Mesothelial cell of epicardium (in vitro differentiated cells): Measurements from ENCODE around the gene LIMK1. TPM values are rescaled to one million over a fixed set of nuclear protein-coding genes. Genes with fewer than 3 reads are reported as not detected.
A peak's percentile ranks its signal among the peaks of the same experiment; 100 is the strongest.

ENCODE experiments used
- DNase-seq, 2 experiments: peaks; one replicate each; pipeline ENCODE4 v3.0.0; 2021; ENCODE audit warnings: low spot score in 2 of 2; ENCODE audit not compliant: unreplicated experiment in 2 of 2
- H3K27ac Mint-ChIP-seq: 2 replicates; pipeline ENCODE4 v1.8.0; 2021; ENCODE audit warnings: mixed read lengths
- H3K27me3 Mint-ChIP-seq: 2 replicates; pipeline ENCODE4 v1.8.0; 2021; ENCODE audit warnings: low read depth, mixed read lengths
- H3K36me3 Mint-ChIP-seq: 2 replicates; pipeline ENCODE4 v1.8.0; 2021; ENCODE audit warnings: mixed read lengths
- H3K4me1 Mint-ChIP-seq: 2 replicates; pipeline ENCODE4 v1.8.0; 2021; ENCODE audit warnings: mixed read lengths
- H3K4me3 Mint-ChIP-seq: 2 replicates; pipeline ENCODE4 v1.8.0; 2021; ENCODE audit warnings: mild to moderate bottlenecking, moderate library complexity, mixed read lengths
- H3K9me3 Mint-ChIP-seq: 2 replicates; pipeline ENCODE4 v1.8.0; 2021; ENCODE audit warnings: mixed read lengths
- total RNA-seq: library from RNA; stranded (reverse); gene quantifications from 3 replicates; pipeline ENCODE4 v1.2.1, GENCODE V29; 2021
- TF ChIP-seq, protein P1 (sequence below): fragments of 200-600 bp; sonication (generic); IDR thresholded peaks from one replicate; pipeline ENCODE4 v1.5.0; 2021; ENCODE audit warnings: antibody characterized with exemption; ENCODE audit not compliant: unreplicated experiment

Gene LIMK1
- total RNA-seq, 1 donor from 2014 or later = 54.6 TPM

DNA sequence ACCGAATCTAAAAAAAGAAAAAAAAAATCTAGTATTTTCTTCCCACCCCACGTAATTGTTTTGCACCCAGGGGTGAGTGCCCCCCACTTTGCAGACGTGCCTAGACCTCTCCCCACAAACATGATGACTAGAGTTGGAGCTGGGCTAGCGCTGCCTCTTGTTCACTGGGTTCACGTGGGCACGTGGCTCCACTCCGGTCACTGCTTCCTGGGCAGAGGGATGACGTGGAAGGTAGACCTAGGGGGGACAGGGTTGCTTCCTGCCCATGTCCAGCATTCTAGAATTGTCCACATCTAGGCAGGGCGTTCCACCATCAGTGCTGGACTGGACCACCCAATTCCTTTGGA lies 861 bp upstream of the LIMK1 start:
- peak overlapping the region; percentile 92 for H3K27ac Mint-ChIP-seq
- peaks cover 33% of the 10 kb centered on the region for H3K4me1 Mint-ChIP-seq
- H3K36me3 Mint-ChIP-seq = peaks cover 10% of the 10 kb centered on the region
- H3K9me3 Mint-ChIP-seq = no peaks in the 10 kb centered on the region
- DNase-seq = no peak
- TF ChIP-seq, protein P1, sequence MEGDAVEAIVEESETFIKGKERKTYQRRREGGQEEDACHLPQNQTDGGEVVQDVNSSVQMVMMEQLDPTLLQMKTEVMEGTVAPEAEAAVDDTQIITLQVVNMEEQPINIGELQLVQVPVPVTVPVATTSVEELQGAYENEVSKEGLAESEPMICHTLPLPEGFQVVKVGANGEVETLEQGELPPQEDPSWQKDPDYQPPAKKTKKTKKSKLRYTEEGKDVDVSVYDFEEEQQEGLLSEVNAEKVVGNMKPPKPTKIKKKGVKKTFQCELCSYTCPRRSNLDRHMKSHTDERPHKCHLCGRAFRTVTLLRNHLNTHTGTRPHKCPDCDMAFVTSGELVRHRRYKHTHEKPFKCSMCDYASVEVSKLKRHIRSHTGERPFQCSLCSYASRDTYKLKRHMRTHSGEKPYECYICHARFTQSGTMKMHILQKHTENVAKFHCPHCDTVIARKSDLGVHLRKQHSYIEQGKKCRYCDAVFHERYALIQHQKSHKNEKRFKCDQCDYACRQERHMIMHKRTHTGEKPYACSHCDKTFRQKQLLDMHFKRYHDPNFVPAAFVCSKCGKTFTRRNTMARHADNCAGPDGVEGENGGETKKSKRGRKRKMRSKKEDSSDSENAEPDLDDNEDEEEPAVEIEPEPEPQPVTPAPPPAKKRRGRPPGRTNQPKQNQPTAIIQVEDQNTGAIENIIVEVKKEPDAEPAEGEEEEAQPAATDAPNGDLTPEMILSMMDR = no peak
- no peaks in the 10 kb centered on the region for H3K27me3 Mint-ChIP-seq
- H3K4me3 Mint-ChIP-seq = peak overlapping the region; percentile 69

DNA sequence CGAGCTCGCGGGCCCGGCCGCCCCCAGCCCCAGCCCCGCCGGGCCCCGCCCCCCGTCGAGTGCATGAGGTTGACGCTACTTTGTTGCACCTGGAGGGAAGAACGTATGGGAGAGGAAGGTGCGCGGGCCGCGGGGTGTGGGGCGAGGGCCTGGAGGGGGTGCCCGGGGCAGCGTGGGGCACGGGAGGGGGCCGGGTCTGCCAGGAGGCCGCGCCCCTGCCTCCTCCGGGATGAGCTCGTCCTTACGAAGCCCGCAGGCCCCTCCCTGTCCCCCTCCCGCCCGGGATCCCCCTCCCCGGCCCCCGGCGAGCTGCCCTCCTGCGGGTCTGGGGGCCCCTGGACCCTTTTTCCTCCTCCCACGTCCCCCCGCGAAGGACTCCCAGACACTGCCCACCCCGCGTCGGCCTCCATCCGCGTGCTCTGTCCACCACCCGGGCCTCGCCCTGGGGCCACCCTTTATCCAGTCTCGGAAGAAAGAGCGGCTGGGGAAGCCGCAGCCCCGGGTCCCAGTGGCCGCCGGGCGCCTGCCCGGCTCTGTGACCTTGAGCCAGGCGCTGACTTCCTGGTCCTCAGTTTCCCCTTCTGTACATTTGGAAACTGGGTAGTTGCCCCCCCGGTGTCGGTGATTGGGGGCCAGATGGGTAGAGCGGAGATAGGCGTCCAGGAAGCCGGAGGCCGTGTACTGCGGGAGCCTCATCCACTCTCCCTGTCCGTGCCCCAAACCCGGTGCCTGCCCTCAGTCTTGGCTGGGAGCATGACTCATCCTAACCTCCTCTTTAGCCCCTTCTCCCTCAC lies 521 bp downstream of the LIMK1 start:
- peak; percentile 43 to 46 for DNase-seq
- Mint-ChIP-seq H3K27me3 (no peaks in the 10 kb centered on the region), H3K9me3 (no peaks in the 10 kb centered on the region), H3K36me3 (peaks cover 18% of the 10 kb centered on the region), H3K4me1 (peaks cover 22% of the 10 kb centered on the region), H3K27ac (peak overlapping the region; percentile 73), H3K4me3 (peak overlapping the region; percentile 77)
- TF ChIP-seq, protein P1 = no peak

DNA sequence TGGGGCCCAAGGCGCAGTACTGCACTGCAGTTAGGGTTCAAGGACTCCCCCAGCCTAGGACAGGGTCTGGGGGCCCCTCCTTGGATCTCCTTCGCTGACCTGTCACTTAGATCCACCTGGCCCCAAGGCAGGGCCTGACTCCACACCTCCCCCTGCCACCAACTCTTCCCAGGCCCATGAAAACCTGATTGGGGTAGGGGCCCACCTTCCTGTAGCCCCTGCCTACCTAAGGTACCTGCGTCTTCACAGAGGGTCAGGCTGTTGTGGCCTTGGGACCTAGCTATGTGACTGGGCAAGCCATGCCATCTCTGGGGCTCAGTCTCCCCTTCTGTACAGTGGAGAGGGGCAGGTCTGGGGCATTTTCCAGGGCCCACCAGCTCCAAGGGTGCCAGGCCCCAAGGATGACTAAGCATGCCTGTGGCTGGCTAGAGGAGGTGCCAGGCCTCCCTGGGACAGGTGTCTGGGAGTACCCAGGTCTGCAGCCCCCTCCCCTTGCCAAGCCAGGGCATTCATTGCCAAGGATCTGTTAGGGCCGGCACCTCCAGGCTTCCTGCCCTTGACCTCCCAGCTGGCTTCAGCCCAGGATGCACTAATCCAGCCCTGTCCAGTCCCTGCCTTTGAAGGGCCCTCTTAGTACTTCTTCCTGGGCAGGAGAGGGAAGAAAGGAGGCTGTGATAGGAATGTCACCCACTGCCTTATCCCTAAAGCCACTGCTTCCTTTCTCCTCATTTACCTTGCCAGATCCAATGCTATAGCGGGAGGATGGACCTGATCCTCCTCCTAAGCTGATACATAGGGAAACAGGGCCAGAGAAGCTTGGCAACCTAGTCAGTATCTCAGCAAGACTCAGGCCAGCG lies 1.3 kb downstream of the LIMK1 start:
- Mint-ChIP-seq H3K4me1 (peaks cover 19% of the 10 kb centered on the region), H3K27me3 (no peaks in the 10 kb centered on the region), H3K36me3 (peaks cover 25% of the 10 kb centered on the region), H3K9me3 (no peaks in the 10 kb centered on the region), H3K27ac (peak overlapping the region; percentile 73), H3K4me3 (peak overlapping the region; percentile 77)
- TF ChIP-seq, protein P1 = no peak
- no peak for DNase-seq

DNA sequence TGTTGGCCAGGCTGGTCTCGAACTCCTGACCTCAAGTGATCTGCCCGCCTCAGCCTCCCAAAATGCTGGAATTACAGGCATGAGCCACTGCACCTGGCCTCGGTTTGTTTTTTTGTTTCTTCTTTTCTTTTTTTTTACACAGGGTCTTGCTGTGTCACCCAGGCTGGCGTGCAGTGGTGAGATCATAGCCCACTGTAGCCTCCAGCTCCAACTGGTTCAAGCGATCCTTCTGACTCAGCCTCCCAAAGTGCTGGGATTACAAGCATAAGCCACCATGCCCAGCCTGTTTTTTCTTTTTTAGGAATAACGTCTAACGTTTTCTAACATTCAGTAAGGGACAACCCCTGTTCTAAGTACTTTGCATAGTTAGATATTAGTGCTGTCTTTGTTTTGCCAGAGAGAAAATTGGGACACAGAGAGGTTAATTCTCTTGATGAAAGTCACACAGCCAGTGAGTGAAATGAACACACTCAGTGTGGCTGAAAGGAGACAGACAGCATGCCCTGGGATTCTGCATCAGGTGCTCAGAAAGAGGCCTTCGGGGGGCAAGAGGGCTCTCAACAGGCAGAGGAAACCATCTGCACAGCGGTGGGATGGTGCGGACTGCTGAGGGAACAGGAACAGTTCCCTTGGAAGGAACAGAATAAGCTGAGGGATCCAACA lies 4.3 kb downstream of the LIMK1 start:
- TF ChIP-seq, protein P1 = no peak
- no peak overlapping the region for H3K4me3 Mint-ChIP-seq
- peaks cover 16% of the 10 kb centered on the region for H3K4me1 Mint-ChIP-seq
- no peak overlapping the region for H3K27ac Mint-ChIP-seq
- H3K9me3 Mint-ChIP-seq = no peaks in the 10 kb centered on the region
- peaks cover 25% of the 10 kb centered on the region for H3K36me3 Mint-ChIP-seq
- no peak for DNase-seq
- no peaks in the 10 kb centered on the region for H3K27me3 Mint-ChIP-seq

DNA sequence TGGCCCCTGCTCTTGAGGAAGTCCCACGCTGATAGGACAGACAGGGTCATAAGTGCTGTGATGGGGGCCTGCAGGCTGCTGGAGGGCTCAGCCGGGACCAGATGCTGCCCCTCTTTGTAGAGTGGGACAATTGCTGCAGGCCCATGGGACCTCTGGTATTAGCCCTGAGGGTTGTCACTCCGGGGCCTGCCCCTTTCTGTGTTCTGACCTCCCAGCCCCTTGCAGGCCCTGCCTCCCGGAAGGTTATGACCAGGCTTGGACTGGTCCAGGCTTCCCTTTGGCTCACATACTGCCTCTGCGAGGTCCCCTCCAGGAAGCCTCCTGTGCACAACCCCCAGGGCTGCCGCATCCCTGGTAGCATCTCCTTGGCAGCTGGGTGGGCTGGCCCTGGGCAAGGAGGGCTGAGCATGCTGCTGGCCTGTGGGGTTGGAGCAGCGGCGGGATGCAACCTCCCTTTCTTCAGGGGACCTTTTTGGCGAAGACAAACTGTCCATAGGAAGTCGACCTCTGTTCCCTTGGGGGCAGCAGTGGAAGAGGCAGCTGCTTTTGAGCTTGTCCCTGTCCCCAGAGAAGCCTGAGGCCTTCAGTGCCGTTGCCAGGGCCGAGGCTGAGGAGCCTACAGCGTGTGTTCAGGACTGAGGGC lies 8.8 kb downstream of the LIMK1 start:
- Mint-ChIP-seq H3K27ac (no peak overlapping the region), H3K4me3 (no peak overlapping the region)
- DNase-seq = no peak

More for the DNA sequence above, 8.8 kb downstream of the LIMK1 start:
- TF ChIP-seq, protein P1 = no peak
- no peaks in the 10 kb centered on the region for H3K9me3 Mint-ChIP-seq
- H3K36me3 Mint-ChIP-seq = peaks cover 25% of the 10 kb centered on the region
- peaks cover 15% of the 10 kb centered on the region for H3K4me1 Mint-ChIP-seq
- H3K27me3 Mint-ChIP-seq = no peaks in the 10 kb centered on the region
